ENCODE measurements around the gene ETV5. TPM values are rescaled to one million over a fixed set of nuclear protein-coding genes. Genes with fewer than 3 reads are reported as not detected.

ETV5 gene
- total and polyA plus RNA-seq, 2 donors (not counting 1 experiment from before 2014, with no cell fraction given), result 0.12 to 0.74 TPM

DNA sequence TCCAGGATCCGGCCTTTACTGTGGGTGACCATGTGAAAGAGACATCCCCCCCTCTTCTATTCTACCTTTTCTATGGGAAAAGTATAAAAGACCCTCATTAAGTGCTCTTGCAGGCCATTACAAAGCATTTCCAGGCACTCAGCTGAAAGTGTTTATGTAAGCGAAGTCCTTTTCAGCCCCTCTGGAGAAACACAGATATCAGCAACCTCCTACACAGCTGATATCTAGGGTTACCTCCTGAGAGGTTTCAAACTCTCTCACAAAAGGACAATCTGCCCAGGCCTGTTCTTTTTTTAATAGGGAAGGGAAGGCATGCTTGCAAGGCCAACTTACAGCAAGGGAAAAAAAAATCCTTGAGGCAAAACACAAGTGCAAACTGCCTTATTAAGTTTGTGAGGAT lies 12.6 kb downstream of the ETV5 start:
- Mint-ChIP-seq H3K4me3 (no peak overlapping the region), H3K27me3 (peaks cover 28% of the 10 kb centered on the region), H3K9me3 (ENCODE audit: insufficient read depth) (no peaks in the 10 kb centered on the region), H3K27ac (no peak overlapping the region), H3K4me1 (peaks cover 4% of the 10 kb centered on the region)
- Histone ChIP-seq H3K36me3 (replicated peaks in 1 of 2; ENCODE audit: control extremely low read depth in 1 of 2, control insufficient read depth in 1 of 2, extremely low read depth in 1 of 2, insufficient read depth in 2 of 2, low read length in 1 of 2) (no peaks in the 10 kb centered on the region), H3K9ac (ENCODE audit: low read length) (no peak overlapping the region), H4K20me1 (ENCODE audit: control insufficient read depth, insufficient read depth, low read length, poor library complexity, severe bottlenecking) (no peaks in the 10 kb centered on the region), H3K4me1 (ENCODE audit: control insufficient read depth in 2 of 2, insufficient read depth in 2 of 2, low read length in 2 of 2) (peaks cover 6 to 9% of the 10 kb centered on the region in 2 donors), H3K27ac (ENCODE audit: low read length in 2 of 2) (no peak overlapping the region), H3K27me3 (replicated peaks in 1 of 4; ENCODE audit: control extremely low read depth in 1 of 4, control insufficient read depth in 3 of 4, insufficient read depth in 4 of 4, low read length in 3 of 4) (peaks cover 0 to 30% (median 7%) of the 10 kb centered on the region in 4 experiments), H3K4me2 (replicated peaks; ENCODE audit: low read depth, low read length, poor library complexity, severe bottlenecking) (no peak overlapping the region), H3K79me2 (ENCODE audit: control insufficient read depth, insufficient read depth, low read length) (no peaks in the 10 kb centered on the region), H3K4me3 (ENCODE audit: control extremely low read depth in 1 of 5, extremely low read depth in 1 of 5, insufficient read depth in 1 of 5, low read depth in 2 of 5, low read length in 4 of 5) (no peak overlapping the region), H3K9me3 (ENCODE audit: control extremely low read depth in 1 of 3, control insufficient read depth in 2 of 3, insufficient read depth in 1 of 3, low read length in 2 of 3) (no peaks in the 10 kb centered on the region), H2AFZ (ENCODE audit: insufficient read depth, low read depth, low read length, poor library complexity, severe bottlenecking) (no peak overlapping the region)
- no CpG with 5 or more reads among the region's 2 CpGs for WGBS (ENCODE audit: insufficient coverage)
- CTCF ChIA-PET, result no interaction called here
- ATAC-seq (ENCODE audit: low read depth) (no peak), DNase-seq (no peak)
- TF ChIP-seq, protein P1, sequence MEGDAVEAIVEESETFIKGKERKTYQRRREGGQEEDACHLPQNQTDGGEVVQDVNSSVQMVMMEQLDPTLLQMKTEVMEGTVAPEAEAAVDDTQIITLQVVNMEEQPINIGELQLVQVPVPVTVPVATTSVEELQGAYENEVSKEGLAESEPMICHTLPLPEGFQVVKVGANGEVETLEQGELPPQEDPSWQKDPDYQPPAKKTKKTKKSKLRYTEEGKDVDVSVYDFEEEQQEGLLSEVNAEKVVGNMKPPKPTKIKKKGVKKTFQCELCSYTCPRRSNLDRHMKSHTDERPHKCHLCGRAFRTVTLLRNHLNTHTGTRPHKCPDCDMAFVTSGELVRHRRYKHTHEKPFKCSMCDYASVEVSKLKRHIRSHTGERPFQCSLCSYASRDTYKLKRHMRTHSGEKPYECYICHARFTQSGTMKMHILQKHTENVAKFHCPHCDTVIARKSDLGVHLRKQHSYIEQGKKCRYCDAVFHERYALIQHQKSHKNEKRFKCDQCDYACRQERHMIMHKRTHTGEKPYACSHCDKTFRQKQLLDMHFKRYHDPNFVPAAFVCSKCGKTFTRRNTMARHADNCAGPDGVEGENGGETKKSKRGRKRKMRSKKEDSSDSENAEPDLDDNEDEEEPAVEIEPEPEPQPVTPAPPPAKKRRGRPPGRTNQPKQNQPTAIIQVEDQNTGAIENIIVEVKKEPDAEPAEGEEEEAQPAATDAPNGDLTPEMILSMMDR (IDR thresholded peaks at IDR 0.05), result no peak
- TF ChIP-seq EZH2 (IDR thresholded peaks at IDR 0.05; ENCODE audit: borderline replicate concordance, insufficient read depth, low read depth, low read length, poor library complexity, severe bottlenecking), result no peak
- POLR2A ChIA-PET, result no interaction called here
- intact Hi-C loops (cut with micrococcal nuclease), result no loop called here

DNA sequence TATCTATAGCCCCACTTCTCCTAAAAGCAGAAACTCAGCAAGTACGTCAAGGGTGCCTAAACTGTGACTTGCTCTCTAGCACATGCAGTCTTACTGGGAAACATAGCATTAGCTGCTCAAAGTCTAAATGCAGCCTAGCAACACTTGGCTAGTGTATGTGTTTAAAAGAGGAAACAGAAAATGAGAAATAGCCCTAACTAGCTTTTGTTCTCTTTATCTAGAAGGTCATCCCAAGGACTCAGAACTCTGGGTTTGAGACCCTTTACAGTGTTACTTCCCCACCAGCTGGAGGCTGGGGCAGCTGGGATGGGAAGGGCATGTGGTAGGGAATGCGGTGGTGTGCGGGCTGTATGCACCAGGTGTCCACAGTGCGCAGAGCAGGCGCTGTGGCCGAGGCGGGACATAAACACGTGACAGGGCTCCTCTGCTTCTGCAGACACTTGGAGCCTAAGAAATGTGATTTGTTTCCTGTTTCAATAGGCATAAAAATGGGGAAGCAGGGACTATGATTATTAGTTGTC lies 13.3 kb downstream of the ETV5 start:
- Histone ChIP-seq H3K27me3 (replicated peaks in 1 of 4; ENCODE audit: control extremely low read depth in 1 of 4, control insufficient read depth in 3 of 4, insufficient read depth in 4 of 4, low read length in 3 of 4) (peaks cover 0 to 30% (median 7%) of the 10 kb centered on the region in 4 experiments), H4K20me1 (ENCODE audit: control insufficient read depth, insufficient read depth, low read length, poor library complexity, severe bottlenecking) (no peaks in the 10 kb centered on the region), H3K79me2 (ENCODE audit: control insufficient read depth, insufficient read depth, low read length) (no peaks in the 10 kb centered on the region), H3K4me3 (ENCODE audit: control extremely low read depth in 1 of 5, extremely low read depth in 1 of 5, insufficient read depth in 1 of 5, low read depth in 2 of 5, low read length in 4 of 5) (no peak overlapping the region), H3K9me3 (ENCODE audit: control extremely low read depth in 1 of 3, control insufficient read depth in 2 of 3, insufficient read depth in 1 of 3, low read length in 2 of 3) (no peaks in the 10 kb centered on the region), H3K9ac (ENCODE audit: low read length) (no peak overlapping the region), H3K36me3 (replicated peaks in 1 of 2; ENCODE audit: control extremely low read depth in 1 of 2, control insufficient read depth in 1 of 2, extremely low read depth in 1 of 2, insufficient read depth in 2 of 2, low read length in 1 of 2) (no peaks in the 10 kb centered on the region), H3K4me1 (ENCODE audit: control insufficient read depth in 2 of 2, insufficient read depth in 2 of 2, low read length in 2 of 2) (peaks cover 6 to 9% of the 10 kb centered on the region in 2 donors), H3K4me2 (replicated peaks; ENCODE audit: low read depth, low read length, poor library complexity, severe bottlenecking) (no peak overlapping the region), H3K27ac (ENCODE audit: low read length in 2 of 2) (no peak overlapping the region), H2AFZ (ENCODE audit: insufficient read depth, low read depth, low read length, poor library complexity, severe bottlenecking) (no peak overlapping the region)
- Mint-ChIP-seq H3K27me3 (peaks cover 28% of the 10 kb centered on the region), H3K4me1 (peaks cover 4% of the 10 kb centered on the region), H3K27ac (no peak overlapping the region), H3K4me3 (no peak overlapping the region), H3K9me3 (ENCODE audit: insufficient read depth) (no peaks in the 10 kb centered on the region)
- ChIA-PET CTCF (interaction anchor here (0.6 to 0.9 kb wide), 2 partner anchors 9 to 14 kb away, joined by 3 read pairs; no protein-coding TSS in a partner anchor), POLR2A (no interaction called here)
- 84% methylated on average over 7 of the region's 8 CpGs for WGBS (ENCODE audit: insufficient coverage)
- no peak for DNase-seq
- ATAC-seq (ENCODE audit: low read depth), result no peak
- intact Hi-C loops (cut with micrococcal nuclease), result no loop called here
- TF ChIP-seq, protein P1 (IDR thresholded peaks at IDR 0.05), result no peak
- TF ChIP-seq EZH2 (IDR thresholded peaks at IDR 0.05; ENCODE audit: borderline replicate concordance, insufficient read depth, low read depth, low read length, poor library complexity, severe bottlenecking), result no peak
